ENCODE data around the gene SOX18.

GRCh38 chr20:64082820-64083377, 33.5 kb upstream of the SOX18 start:
- TF ChIP-seq POLR2A (IDR thresholded peaks at IDR 0.05), result no peak
- no peak for TF ChIP-seq CTCF (IDR thresholded peaks at IDR 0.05 in 8 of 11, conservative IDR thresholded peaks at IDR 0.05 in 3 of 11)
- no peak for TF ChIP-seq POLR2AphosphoS5 (IDR thresholded peaks at IDR 0.05)

Data from spleen (tissue), 7 donors.